ENCODE results near the gene ZNF692.
"Not testable (repeated sequence)": the region's sequence is repeated elsewhere in the genome, so short reads cannot be mapped to it uniquely, and the experiment has no call there.

ZNF692 gene

DNA sequence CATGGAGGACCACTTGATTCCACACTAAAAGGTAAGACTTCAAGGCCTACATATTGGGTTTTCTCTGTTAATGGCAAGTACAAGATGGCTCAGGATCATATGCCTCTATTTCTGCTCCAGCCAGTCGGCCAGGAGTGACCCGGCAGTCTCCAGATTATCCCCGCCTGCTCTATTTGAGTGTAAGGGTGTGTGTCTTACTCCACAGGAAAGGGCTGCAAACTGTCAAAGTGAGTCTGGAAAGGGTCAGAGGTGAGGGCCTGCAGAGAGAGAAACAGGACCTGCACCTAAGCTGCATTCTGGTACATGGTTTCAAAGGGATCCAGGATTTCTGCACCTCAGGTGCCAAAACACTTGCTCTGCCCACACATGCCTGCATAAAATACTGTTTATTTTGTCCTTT lies 9.2 kb downstream of the ZNF692 start:
- DNase-seq (ENCODE audit: low spot score), result no peak

DNA sequence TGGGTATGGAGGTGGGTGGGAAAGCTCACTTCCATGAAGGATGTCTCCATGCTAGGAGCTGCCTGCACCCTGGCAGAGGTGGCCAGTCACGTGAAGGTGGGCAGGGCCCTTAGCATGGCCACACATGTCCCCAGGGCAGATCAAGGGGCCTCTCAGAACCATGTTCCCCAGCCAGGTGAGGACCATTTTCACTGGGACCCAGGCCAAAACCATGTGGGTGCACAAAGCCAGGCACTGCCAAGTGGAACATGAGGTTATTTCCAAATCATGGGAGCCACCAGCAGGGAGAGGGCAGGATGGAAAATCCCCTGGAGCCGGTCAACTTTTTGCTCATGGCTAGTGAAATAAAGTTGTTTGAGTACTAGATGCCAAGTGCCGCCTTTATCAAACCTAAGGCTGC lies 9.7 kb downstream of the ZNF692 start:
- peak; percentile 15 for DNase-seq (ENCODE audit: low spot score)

DNA sequence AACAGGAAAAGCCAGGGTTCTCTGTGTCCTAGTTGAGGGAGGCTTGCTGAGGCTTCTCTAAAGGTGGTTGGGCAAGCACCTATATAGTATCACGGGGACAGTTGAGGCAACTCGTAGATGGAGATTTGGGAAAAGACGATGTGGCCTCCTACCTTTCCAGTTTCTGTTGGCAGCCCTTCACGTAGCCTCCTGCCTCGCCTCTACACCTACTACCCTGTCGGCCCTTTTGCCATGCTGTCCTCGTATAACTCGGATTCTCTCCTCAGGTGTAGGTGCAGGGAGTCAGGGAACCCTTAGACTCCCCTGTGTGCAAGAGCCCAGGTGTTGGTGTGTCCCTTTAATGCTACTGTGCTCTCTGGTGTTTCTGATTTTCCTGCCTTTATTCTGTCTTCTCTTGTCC lies 10.3 kb downstream of the ZNF692 start:
- DNase-seq (ENCODE audit: low spot score), result peak; percentile 32

DNA sequence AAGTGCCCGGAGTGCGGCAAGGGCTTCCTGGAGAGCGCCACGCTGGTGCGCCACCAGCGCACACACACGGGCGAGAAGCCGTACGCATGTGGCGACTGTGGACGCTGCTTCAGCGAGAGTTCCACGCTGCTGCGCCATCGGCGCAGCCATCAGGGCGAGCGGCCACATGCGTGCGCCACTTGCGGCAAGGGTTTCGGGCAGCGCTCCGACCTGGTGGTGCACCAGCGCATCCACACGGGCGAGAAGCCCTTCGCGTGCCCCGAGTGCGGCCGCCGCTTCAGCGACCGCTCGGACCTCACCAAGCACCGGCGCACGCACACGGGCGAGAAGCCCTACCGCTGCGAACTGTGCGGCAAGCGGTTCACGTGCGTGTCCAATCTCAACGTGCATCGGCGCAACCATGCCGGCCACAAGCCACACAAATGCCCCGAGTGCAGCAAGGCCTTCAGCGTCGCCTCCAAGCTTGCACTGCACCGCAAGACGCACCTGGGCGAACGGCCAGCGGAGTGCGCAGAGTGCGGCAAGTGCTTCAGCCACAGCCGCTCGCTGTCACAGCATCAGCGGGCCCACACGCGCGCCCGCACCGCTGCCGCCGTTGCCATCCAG lies 10.8 kb downstream of the ZNF692 start:
- DNase-seq (ENCODE audit: low spot score), result peak; percentile 29

DNA sequence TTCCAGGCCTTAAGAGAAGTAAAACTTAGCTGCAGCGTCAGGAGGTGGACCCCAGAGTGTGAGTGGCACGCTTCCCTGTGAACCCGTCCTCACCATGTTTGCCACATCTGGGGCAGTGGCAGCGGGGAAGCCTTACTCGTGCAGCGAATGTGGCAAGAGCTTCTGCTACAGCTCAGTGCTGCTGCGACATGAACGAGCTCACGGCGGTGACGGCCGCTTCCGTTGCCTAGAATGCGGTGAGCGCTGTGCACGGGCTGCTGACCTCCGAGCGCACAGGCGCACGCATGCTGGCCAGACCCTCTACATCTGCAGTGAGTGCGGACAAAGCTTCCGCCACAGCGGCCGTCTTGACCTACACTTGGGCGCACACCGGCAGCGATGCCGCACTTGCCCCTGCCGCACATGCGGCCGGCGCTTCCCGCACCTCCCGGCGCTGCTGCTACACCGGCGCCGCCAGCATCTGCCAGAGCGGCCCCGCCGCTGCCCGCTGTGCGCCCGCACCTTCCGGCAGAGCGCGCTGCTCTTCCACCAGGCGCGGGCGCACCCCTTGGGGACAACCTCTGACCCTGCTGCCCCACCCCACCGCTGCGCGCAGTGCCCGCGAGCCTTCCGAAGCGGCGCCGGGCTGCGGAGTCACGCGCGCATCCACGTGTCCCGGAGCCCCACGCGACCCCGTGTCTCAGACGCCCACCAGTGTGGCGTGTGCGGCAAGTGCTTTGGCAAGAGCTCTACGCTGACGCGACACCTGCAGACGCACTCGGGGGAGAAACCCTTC lies 11.5 kb downstream of the ZNF692 start:
- DNase-seq (ENCODE audit: low spot score), result peak; percentile 29

DNA sequence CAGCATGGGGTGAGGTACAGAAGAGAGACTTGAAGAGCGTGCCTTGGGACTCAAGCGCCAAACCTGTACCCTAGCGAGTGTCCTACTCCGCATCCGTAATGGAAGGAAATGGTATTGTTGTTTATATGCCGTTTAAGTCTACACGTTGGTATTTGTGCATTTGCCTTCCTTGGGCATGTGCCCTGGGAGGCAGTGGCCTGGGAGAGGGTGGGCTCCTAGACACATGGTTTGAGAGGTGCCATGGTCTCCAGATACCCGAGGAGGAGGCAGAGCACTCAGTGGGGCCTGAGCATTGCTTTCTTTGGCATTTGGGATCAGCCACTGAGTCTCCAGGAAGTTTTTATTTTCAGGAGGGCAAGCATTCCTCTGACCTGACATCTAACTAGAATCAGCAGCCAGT lies 14.4 kb downstream of the ZNF692 start:
- no peak for DNase-seq (ENCODE audit: low spot score)

DNA sequence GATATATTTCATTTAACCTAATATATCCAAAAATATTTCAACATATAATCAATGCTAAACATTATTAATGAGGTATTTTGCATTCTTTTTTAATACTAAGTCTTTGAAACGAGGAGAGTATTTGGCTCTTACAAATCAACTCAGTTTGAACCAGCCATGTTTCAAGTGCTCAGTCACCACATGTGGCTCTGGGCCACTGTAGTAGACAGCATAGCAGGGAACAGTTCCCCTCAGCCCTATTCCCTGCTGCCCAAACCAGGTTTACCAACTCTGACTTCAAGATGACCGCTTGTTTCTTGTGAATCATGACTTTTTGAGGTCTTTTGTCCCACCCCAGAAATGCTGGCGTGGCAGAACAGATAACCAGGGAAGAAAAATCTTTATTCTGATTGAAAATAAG lies 15.2 kb downstream of the ZNF692 start:
- DNase-seq (ENCODE audit: low spot score), result no peak

DNA sequence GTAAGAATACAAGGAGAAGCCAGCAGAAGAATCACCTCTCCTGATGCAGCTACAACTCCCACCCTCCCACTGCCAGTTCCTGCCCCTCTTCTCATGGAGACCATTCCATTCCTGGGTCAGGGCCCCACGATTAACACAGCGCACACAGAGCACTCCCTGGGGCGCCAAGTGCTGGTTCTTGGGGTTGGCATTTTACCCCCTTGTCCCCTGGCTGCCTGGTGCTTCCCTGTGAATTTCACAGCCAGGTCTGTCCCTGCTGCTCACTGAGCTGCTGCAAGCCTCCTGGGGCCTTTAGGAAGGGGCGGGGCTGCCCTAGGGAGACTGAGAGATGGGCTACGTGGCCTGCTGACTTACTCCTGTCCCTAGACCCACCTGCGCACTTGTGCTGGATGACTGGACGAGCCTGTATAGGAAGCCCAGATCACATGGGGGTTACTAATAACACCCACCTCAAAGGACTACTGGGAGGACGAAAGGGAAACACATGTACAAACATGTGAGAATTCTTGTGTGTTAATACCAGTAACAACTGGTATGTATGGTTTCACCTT lies 16.0 kb downstream of the ZNF692 start:
- no peak for DNase-seq (ENCODE audit: low spot score)

DNA sequence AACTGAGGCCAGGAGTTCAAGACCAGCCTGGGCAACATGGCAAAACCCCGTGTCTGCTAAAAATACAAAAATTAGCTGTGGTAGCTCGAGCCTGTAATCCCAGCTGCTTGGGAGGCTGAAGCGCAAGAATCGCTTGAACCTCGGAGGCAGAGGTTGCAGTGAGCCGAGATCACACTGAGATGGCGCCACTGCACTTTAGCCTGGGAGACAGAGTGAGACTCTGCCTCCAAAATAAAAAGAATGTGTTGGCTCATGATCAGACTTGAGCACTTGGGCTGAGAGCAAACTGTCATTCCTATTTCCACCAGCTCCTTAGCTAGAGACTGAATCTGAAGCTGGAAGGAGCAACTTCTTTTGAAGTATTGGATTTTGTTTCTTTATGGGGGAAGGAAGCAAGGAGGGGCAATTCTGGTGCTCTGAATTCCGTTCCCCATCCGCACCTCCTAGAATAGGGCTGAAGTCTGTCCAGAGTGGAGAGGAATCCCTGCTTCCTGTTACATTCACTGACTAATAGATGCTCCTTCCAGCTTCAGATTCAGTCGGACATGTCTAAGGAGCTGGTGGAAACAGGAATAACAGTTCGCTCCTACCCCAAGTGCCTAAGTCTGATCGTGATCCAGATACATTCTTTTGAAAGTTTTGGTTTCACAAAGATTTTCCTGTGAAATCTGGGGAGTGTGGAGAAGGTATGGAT lies 17.0 kb downstream of the ZNF692 start:
- peak; percentile 72 for DNase-seq (ENCODE audit: low spot score)

DNA sequence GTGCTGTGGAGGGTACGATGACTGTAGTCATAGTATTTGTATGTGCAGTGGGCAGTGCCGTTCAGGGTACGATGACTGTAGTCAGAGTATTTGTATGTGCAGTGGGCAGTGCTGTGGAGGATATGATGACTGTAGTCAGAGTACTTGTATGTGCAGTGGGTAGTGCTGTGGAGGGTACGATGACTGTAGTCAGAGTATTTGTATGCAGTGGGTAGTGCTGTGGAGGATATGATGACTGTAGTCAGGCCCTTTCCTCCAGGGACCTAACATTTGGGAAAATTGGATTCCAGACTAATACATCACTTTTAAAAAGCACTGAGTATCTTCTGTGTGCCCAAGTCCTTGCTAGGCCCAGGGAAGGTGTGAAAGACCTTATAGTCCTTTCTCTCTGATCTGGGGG lies 17.9 kb downstream of the ZNF692 start:
- DNase-seq (ENCODE audit: low spot score), result no peak

DNA sequence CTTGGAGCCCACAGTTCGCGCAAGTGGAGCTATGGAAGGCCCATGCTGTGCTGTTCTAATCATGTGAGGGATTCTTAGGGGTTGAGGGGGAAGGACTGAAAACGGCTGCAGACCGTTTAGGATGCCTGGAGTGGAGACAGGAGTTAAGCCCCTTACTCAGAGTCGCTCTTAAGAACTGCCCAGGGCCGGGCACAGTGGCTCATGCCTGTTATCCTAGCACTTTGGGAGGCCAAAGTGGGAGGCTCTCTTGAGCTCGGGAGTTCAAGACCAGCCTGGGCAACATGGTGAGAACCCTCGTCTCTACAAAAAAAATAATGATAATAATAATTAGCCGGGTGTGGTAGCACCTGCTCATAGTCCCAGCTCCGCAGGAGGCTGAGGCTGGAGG lies 19.7 kb downstream of the ZNF692 start:
- DNase-seq (ENCODE audit: low spot score), result no peak

DNA sequence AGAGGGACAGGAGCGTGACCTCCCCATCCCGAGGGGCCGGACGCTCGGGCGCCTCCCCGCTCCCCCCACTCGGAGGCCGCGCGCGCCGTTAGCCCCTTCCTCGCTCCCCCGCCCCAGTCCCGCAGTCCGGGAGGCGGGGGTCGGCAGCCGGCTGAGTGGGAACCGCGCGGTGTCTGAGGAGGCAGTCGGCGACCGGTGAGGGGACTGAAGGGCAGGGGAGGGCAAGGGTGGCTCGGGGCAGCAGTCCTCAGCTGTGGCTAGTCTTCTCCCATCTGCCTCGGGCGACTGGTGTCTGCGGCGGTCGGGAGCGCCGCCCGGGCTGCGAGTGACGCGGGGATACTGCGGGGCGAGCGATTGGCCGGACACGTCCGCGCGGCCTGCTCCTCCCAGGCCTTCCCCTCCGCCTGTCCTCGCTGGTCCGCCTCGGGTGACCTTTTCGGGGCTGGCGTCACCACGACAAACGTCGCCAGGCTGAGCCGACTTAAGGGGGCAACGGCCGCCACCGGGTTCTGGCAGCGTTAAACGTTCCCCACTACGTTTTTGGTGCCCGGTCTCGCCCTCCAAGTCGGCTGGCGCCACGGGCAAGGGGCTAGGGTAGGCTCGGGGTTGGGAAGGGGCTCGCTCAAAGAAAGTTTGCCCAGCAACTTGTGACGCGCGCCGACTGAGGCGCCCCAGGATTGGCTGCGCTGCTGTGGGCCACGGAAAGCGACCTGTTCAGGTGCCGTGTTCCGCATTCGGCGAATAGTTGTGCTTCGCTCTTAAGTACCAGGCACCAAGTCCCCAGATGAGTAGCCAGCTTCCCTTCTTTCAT lies 20.3 kb downstream of the ZNF692 start:
- peak; percentile 95 for DNase-seq (ENCODE audit: low spot score)

DNA sequence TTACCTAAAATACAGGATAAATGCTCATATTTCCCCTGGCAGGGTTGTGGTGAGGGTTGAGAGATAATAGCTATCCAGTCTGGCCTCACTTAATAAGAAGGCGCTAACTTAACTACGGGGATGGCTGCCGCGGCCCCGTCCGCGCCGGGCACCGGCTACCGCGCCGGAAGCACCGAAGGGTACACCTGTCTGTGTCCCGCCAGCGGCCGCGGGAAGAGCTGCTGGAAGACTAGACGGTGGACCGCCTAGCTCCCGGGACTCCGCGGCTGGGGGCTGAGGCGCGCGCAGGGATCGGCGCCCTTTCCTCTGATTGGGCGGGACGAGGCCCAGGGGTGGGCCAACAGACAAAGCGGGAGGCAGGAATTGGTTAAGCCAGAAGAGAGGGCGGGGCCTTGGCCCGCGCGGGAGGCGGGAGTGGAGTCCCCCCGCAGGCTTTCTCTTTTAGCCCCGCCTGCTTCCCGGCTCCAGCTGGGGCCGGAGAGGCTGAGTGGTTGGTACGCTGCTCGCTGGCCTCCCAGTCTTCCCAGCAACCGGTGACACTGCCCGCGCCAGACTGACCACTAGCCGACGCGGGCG lies 21.0 kb downstream of the ZNF692 start, which contains the start of gene ZNF672:
Gene ZNF672, plus strand, starts transcription at position 444 of the 576 bp plus-strand sequence. CDS start 9,051 bp downstream, outside the sequence.
- DNase-seq (ENCODE audit: low spot score), result peak; percentile 98

DNA sequence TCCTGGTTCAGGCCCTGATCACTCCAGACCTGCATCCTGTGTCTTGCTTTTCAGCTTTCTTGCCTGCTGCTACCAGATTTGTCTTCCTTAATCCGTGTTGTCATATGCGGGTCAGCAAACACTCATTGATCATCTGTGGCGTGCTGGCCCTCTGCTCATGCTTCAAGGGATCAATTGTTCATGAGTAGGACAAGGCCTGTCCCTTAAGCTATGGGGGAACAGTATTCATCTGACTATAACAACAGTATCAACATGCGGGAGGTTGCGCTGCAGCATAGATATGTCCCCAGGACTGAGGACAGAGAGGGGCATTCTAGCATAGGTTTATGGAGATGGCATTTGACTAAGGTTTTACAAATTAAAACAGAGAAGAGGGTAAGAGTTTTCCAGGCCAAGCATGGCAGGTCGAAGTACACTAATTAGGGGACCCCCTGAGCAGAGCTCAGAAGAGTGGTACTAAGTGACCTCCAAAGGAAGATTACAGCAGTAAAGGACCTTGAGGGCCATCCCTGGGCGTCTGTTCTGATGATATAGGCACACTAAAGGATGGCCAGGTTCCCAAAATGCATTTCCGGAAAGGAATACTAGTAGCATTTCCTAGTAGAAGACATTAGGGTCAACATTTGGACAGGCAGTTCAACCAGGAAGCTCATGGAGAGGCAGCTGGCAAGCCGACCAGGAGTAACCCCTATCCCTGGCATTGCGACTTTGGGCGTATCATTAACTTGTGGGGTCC lies 21.7 kb downstream of the ZNF692 start:
- no peak for DNase-seq (ENCODE audit: low spot score)

DNA sequence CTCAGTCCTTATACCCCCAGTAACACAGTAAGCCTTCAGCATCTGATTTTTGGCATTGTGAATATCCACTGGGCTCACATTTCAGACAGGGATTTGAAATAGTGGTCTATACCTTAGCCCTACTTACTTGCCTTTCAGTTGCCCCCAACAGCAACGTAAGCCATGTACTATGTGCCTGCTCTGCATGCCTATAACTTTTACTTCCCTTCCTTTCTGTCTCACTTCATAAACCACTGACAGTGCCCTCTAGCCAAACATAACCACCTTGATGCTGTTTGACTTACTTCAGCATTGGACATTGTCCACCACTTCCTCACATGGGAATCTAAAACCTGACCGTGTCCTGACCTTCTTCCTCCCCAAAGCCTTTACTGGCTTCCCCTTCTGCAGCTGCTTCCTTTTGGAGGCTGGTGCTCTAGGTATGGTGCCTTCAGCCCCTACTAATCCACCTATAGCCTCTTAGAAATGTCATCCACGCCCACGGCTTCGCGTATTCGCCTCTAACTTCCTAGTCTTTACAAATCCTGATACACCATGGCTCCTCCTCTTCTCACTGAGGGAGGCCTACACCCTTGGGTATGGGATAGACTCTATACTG lies 24.4 kb downstream of the ZNF692 start:
- DNase-seq (ENCODE audit: low spot score), result no peak

DNA sequence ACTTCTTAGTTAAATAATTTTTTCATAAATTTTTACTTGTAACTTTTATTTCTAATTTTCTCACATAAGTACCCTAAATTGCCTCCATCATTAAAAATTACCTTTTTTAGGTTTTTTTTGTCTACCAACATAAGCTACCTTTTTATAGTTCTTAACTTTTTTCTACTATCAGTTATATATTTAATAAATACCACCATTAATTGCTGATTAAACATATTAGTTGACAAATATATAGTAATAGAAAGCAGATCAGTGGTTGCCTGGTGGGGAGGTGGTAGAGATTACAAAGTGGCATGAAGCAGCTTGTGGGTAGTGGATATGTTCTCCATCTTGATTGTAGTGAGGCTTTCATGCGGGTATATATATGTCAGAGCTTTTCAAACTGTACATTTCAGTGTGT lies 27.0 kb downstream of the ZNF692 start:
- no peak for DNase-seq (ENCODE audit: low spot score)

DNA sequence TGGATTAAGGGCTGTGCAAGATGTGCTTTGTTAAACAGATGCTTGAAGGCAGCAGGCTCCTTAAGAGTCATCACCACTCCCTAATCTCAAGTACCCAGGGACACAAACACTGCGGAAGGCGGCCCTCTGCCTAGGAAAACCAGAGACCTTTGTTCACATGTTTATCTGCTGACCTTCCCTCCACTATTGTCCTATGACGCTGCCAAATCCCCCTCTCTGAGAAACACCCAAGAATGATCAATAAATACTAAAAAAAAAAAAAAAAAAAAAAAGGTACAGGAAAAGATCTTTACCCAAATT lies 28.2 kb downstream of the ZNF692 start:
- DNase-seq (ENCODE audit: low spot score), result not testable (repeated sequence)

DNA sequence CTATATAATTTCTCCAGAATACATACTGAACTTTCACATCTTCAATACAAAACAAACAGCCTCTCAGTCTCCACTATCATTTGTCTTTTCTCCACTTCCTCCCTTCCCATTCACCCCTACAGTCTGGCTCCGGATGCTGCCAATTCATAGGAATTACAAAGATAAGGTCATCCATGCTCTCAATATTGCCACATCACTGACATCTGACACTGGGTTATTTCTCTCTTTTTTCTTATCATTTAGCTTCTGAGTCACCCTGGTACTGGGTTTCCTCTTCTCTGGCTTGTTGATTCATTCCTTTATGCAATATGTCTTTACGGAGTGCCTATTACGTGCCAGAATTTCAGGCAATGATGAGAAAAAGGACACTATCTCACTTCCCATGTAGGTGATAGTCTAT lies 30.0 kb downstream of the ZNF692 start:
- no peak for DNase-seq (ENCODE audit: low spot score)

DNA sequence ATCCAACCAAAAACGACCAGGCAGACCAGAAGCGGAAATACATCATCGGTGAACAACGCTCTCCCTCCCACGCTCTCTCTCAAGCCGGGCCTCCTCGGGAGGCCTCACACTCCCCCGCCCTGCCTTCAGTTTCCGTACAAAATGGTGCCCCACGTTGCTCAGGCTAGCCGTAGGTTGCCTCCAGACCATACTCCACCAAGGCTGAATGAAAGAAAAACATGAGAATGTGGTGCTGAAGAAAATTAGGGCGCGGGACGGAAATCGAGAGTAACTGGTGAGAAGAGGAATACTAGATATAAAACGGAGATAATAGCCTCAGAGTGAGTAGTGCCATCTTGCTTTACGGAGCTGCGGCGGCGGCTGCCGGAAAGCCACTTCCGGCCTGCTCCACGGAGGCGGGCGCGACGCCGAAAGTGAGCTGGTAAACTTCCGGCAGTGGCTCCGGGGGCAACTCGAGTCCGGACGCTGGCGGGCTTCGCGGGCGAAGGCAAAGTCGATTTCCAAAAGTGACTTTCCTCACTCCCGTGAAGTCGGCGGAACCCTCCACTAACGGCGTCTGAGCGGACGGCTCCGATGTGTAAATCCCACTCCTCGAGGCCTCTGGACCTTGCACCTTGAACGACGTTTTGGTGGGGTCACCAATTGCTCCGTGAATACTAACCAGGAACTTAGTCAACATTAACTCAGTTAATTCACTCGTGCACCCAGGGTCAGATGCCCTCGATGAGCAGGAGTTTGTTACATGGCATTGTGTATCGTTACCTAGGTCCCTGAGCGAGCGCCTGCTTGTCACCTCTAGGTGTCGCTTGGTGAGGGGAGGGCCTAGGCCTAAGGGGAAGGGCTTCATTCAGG lies 32.8 kb downstream of the ZNF692 start, which contains the start of gene SH3BP5L:
Gene SH3BP5L, minus strand, starts transcription at position 7 of the 852 bp plus-strand sequence. CDS start 980 bp downstream, outside the sequence.
- DNase-seq (ENCODE audit: low spot score), result peak; percentile 92

DNA sequence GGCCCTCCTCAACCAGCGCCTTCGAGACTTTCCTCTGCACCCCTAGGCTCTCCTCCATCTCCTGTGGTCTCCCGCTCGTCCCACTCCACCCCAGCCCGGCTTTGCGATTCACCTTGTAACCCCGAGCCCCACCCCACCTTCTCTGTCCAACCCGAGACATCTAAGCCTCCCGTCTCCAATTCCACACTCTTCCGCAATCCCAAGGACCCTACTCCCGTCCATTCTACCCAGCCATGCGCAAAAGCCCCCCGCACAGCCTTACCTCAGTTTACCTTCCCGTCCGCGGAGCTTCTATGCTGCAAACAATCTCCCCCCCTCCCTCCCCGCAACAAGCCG lies 33.3 kb downstream of the ZNF692 start:
- DNase-seq (ENCODE audit: low spot score), result no peak
